ENCODE results near the gene BABAM2.

DNA sequence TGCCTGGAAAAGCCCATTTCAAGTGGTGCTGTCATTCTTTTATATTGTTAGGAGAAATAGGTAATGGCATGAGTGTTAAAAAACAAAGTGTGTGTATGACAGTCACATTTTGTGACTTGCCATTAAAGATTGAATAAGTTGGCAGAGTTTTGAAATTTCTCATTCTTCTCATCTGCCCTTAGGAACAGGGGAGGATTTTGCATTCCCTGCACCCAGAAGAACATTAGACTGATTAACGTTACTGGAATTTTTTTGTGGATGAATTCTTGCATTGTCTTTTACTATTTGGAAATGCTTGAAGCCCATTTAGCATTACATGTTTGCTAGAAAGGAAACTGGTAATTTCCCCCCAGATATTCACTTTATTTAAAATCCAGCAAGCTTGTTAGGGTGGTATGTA, 162.2 kb downstream of the BABAM2 start:
- TF ChIP-seq, protein P1, sequence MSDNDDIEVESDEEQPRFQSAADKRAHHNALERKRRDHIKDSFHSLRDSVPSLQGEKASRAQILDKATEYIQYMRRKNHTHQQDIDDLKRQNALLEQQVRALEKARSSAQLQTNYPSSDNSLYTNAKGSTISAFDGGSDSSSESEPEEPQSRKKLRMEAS (IDR thresholded peaks at IDR 0.05; ENCODE audit: low read depth, low read length) = no peak
- TF ChIP-seq, protein P2, sequence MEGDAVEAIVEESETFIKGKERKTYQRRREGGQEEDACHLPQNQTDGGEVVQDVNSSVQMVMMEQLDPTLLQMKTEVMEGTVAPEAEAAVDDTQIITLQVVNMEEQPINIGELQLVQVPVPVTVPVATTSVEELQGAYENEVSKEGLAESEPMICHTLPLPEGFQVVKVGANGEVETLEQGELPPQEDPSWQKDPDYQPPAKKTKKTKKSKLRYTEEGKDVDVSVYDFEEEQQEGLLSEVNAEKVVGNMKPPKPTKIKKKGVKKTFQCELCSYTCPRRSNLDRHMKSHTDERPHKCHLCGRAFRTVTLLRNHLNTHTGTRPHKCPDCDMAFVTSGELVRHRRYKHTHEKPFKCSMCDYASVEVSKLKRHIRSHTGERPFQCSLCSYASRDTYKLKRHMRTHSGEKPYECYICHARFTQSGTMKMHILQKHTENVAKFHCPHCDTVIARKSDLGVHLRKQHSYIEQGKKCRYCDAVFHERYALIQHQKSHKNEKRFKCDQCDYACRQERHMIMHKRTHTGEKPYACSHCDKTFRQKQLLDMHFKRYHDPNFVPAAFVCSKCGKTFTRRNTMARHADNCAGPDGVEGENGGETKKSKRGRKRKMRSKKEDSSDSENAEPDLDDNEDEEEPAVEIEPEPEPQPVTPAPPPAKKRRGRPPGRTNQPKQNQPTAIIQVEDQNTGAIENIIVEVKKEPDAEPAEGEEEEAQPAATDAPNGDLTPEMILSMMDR (IDR thresholded peaks at IDR 0.05; ENCODE audit: low read depth, low read length) = no peak
- TF ChIP-seq POLR2A (IDR thresholded peaks at IDR 0.05; ENCODE audit: extremely low read depth, insufficient read length) = no peak
